ENCODE results near the gene IPO13. TPM values are rescaled to one million over a fixed set of nuclear protein-coding genes. Genes with fewer than 3 reads are reported as not detected.

The IPO13 gene
- total RNA-seq, 2 experiments from 2014 or later: 6.3 to 7.4 TPM

GRCh38 chr1:43996733-43997115 lies 50.0 kb downstream of the IPO13 start:
- Histone ChIP-seq H3K27me3 (ENCODE audit: control insufficient read depth in 1 of 2, insufficient read depth in 2 of 2, low read length in 2 of 2) (no peaks in the 10 kb centered on the region), H3K9me3 (ENCODE audit: control insufficient read depth in 1 of 2, insufficient read depth in 1 of 2, low read length in 2 of 2) (no peaks in the 10 kb centered on the region), H3K4me1 (ENCODE audit: insufficient read depth, low read length) (peaks cover 11% of the 10 kb centered on the region), H3K27ac (ENCODE audit: low read depth in 1 of 2, low read length in 2 of 2) (no peak overlapping the region), H3K4me3 (ENCODE audit: low read length) (no peak overlapping the region), H3K36me3 (ENCODE audit: insufficient read depth, low read length) (no peaks in the 10 kb centered on the region)
- no peak overlapping the region for H3K4me3 Mint-ChIP-seq
- ChIA-PET POLR2A (no interaction called here), CTCF (no interaction called here)
- TF ChIP-seq CTCF (IDR thresholded peaks at IDR 0.05): no peak
- H3K36me3 Mint-ChIP-seq (ENCODE audit: low read depth): no peaks in the 10 kb centered on the region
- intact Hi-C loops (cut with DNase I, micrococcal nuclease): no loop called here
- H3K9me3 Mint-ChIP-seq: no peaks in the 10 kb centered on the region
- no peak for DNase-seq
- peaks cover 11% of the 10 kb centered on the region for H3K4me1 Mint-ChIP-seq (ENCODE audit: low read depth)
- no peaks in the 10 kb centered on the region for H3K27me3 Mint-ChIP-seq
- no peak for ATAC-seq (ENCODE audit: poor library complexity)
- no peak overlapping the region for H3K27ac Mint-ChIP-seq

DNA sequence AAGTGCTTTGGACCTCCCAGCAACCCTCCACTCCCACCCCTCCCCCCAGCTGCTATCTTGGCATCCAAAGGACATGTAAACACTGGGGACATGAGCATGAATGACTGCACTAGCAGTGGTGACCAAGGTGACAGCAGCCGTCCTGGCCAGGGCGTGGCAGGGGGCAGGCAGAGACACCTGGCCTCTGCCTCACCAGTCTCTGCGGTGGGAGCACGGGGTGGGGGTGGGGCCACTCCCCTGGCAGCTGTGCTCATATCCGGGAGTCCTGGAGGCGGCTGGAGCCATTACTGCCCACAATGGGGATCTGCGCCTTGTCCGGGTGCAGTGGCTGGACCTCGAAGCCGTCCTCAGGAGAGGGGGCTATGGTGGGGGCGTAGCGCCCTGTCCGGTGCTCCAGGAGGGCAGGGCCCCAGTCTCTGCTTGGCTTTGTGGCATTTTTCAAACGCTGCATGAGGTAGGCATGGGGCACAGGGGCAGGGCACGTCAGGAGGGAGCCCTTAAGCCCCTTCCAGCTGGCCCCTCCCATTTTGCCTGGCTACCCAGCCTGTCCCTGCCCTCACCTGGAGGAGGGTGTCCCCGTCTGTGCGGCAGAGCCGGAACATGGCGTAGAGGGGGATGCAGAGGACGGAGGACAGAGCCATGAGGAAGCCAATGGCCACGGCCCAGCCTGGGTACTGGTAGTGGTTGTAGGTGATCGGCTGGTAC lies 50.7 kb downstream of the IPO13 start:
- ATAC-seq (ENCODE audit: poor library complexity) (no peak), DNase-seq (no peak)
- H3K27ac ChIP-seq (ENCODE audit: low read depth in 1 of 2, low read length in 2 of 2): no peak overlapping the region
- H3K27me3 ChIP-seq (ENCODE audit: control insufficient read depth in 1 of 2, insufficient read depth in 2 of 2, low read length in 2 of 2): no peaks in the 10 kb centered on the region
- Mint-ChIP-seq H3K9me3 (no peaks in the 10 kb centered on the region), H3K27ac (no peak overlapping the region), H3K4me3 (no peak overlapping the region), H3K36me3 (ENCODE audit: low read depth) (no peaks in the 10 kb centered on the region), H3K27me3 (no peaks in the 10 kb centered on the region), H3K4me1 (ENCODE audit: low read depth) (peaks cover 5% of the 10 kb centered on the region)
- intact Hi-C loops (cut with DNase I, micrococcal nuclease): no loop called here
- no peak for TF ChIP-seq CTCF (IDR thresholded peaks at IDR 0.05)
- no peak overlapping the region for H3K4me3 ChIP-seq (ENCODE audit: low read length)
- ChIA-PET CTCF (no interaction called here), POLR2A (no interaction called here)
- H3K4me1 ChIP-seq (ENCODE audit: insufficient read depth, low read length): peaks cover 4% of the 10 kb centered on the region
- H3K9me3 ChIP-seq (ENCODE audit: control insufficient read depth in 1 of 2, insufficient read depth in 1 of 2, low read length in 2 of 2): no peaks in the 10 kb centered on the region
- H3K36me3 ChIP-seq (ENCODE audit: insufficient read depth, low read length): no peaks in the 10 kb centered on the region

DNA sequence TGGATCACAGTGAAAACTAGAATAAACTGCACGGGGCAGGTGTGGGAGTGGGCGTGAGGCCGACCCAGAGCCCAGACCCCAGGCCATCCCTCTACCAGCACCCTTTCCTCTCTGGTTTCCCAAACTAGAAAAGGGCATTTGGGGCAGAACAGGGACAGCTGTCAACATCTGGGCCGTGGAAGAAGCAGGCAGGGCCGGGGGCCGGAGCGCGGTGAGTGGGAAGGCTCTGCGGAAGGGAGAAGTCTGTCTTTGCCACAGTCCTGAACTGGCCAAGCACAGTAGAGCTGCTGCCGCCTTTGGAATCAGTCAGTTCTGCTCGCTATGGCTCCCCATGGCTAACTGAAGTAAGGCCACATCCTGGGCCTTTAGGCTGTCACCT lies 51.2 kb downstream of the IPO13 start:
- H3K36me3 Mint-ChIP-seq (ENCODE audit: low read depth): no peaks in the 10 kb centered on the region
- no peak overlapping the region for H3K27ac ChIP-seq (ENCODE audit: low read depth in 1 of 2, low read length in 2 of 2)
- H3K4me1 Mint-ChIP-seq (ENCODE audit: low read depth): no peaks in the 10 kb centered on the region
- H3K9me3 Mint-ChIP-seq: no peaks in the 10 kb centered on the region
- H3K9me3 ChIP-seq (ENCODE audit: control insufficient read depth in 1 of 2, insufficient read depth in 1 of 2, low read length in 2 of 2): no peaks in the 10 kb centered on the region
- no peaks in the 10 kb centered on the region for H3K27me3 ChIP-seq (ENCODE audit: control insufficient read depth in 1 of 2, insufficient read depth in 2 of 2, low read length in 2 of 2)
- POLR2A ChIA-PET: no interaction called here
- H3K4me1 ChIP-seq (ENCODE audit: insufficient read depth, low read length): no peaks in the 10 kb centered on the region
- no peak overlapping the region for H3K27ac Mint-ChIP-seq
- no peak overlapping the region for H3K4me3 Mint-ChIP-seq
- H3K4me3 ChIP-seq (ENCODE audit: low read length): no peak overlapping the region
- no peak for TF ChIP-seq CTCF (IDR thresholded peaks at IDR 0.05)
- no peaks in the 10 kb centered on the region for H3K27me3 Mint-ChIP-seq
- CTCF ChIA-PET: no interaction called here
- H3K36me3 ChIP-seq (ENCODE audit: insufficient read depth, low read length): no peaks in the 10 kb centered on the region
- ATAC-seq (ENCODE audit: poor library complexity): no peak
- intact Hi-C loops (cut with DNase I, micrococcal nuclease): no loop called here
- DNase-seq: no peak

Data from CD4-positive, alpha-beta T cell (primary cell).